Epithelial cell of proximal tubule (primary cell): ENCODE results near the gene STK36. TPM values are rescaled to one million over a fixed set of nuclear protein-coding genes. Genes with fewer than 3 reads are reported as not detected.

Source experiments
- DNase-seq: peaks from one replicate; pipeline ENCODE4 v3.0.0-alpha.2; 2011; ENCODE audit warnings: low read depth
- H3K4me3 ChIP-seq: 2 replicates; pipeline ENCODE4 v1.5.1; 2011; ENCODE audit warnings: low read depth, mild to moderate bottlenecking, low read length
- CTCF ChIP-seq: conservative IDR thresholded peaks from 2 replicates; pipeline ENCODE4 v1.5.1; 2012; ENCODE audit warnings: low read depth, mild to moderate bottlenecking, low read length
- total RNA-seq: library from RNA; depleted of rRNA; stranded (reverse); fragments of >200 nt; gene quantifications from 2 replicates; pipeline ENCODE4 v1.2.3, GENCODE V29; 2015

STK36 gene
- total RNA-seq, 1 donor from 2014 or later, result 16.0 TPM

GRCh38 chr2:218744615-218745014, 72.7 kb downstream of the STK36 start:
- no peak overlapping the region for H3K4me3 ChIP-seq
- no peak for TF ChIP-seq CTCF
- no peak for DNase-seq

GRCh38 chr2:218745160-218745558, 73.3 kb downstream of the STK36 start:
- H3K4me3 ChIP-seq, result no peak overlapping the region
- no peak for DNase-seq
- no peak for TF ChIP-seq CTCF

- no peak overlapping the region for H3K4me3 ChIP-seq
- TF ChIP-seq CTCF, result no peak
- no peak for DNase-seq
These were observed 73.9 kb downstream of the STK36 start for GRCh38 chr2:218745559-218746469.

GRCh38 chr2:218746470-218746795, 74.5 kb downstream of the STK36 start:
- no peak for TF ChIP-seq CTCF
- H3K4me3 ChIP-seq, result no peak overlapping the region
- DNase-seq, result no peak

GRCh38 chr2:218746960-218747359, 75.1 kb downstream of the STK36 start:
- H3K4me3 ChIP-seq, result no peak overlapping the region
- no peak for TF ChIP-seq CTCF
- DNase-seq, result no peak

GRCh38 chr2:218748741-218749441, 77.0 kb downstream of the STK36 start:
- no peak overlapping the region for H3K4me3 ChIP-seq
- no peak for DNase-seq
- no peak for TF ChIP-seq CTCF

Other genes with a start within 250 kb of the STK36 start
- gene USP37, start 103.7 kb upstream of the STK36 start, total RNA-seq, result 6.8 and 14.9 TPM in 2 replicates
- gene CNOT9, start 103.2 kb upstream of the STK36 start, total RNA-seq, result 56.8 and 71.0 TPM in 2 replicates
- gene PLCD4, start 64.2 kb upstream of the STK36 start, total RNA-seq, result 0.29 and 0.58 TPM in 2 replicates
- gene ZNF142, start 12.5 kb upstream of the STK36 start, total RNA-seq, result 16.0 and 17.6 TPM in 2 replicates
- gene BCS1L, start 12.4 kb upstream of the STK36 start, total RNA-seq, result 38.2 and 62.1 TPM in 2 replicates
- 23.1 and 32.6 TPM in 2 replicates for gene RNF25, start 84 bp upstream of the STK36 start, total RNA-seq
- gene TTLL4, start 38.7 kb downstream of the STK36 start, total RNA-seq, result 20.5 and 37.0 TPM in 2 replicates
- 28.6 and 49.0 TPM in 2 replicates for gene CYP27A1, start 110.1 kb downstream of the STK36 start, total RNA-seq
- gene PRKAG3, start 159.7 kb downstream of the STK36 start, total RNA-seq, result not detected in 2 replicates
- not detected in 2 replicates for gene WNT6, start 187.7 kb downstream of the STK36 start, total RNA-seq
- 1.2 and 2.2 TPM in 2 replicates for gene WNT10A, start 208.8 kb downstream of the STK36 start, total RNA-seq